Activated T-cell treated with anti-CD3 and anti-CD28 coated beads for 48 hours (primary cell): ENCODE results near the gene TBC1D2.

Experiments used
- DNase-seq: peaks from one replicate; pipeline ENCODE4 v3.0.0-alpha.2; 2020; ENCODE audit warnings: low read depth

The TBC1D2 gene

GRCh38 chr9:98218562-98219363, 36.7 kb downstream of the TBC1D2 start:
- DNase-seq: no peak

DNA sequence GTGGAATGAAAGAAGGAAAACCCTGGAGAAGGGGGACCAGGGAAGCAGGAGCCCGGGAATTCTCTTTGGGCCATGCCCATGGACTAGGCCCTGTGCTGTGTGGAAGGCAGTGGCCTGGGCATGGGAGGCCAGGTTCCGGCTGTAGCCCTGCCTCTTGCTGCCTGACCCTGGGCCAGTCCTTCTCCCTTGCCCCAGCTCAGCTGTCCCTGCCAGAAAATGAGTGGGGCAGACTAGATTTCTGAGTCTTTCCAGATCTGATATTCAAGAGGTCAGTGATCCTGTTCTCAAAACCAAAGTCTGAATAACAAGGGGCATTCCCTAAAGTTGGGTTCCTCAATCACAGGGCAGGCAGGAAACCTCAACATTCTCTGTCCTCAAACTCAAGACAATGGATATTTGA, 38.2 kb downstream of the TBC1D2 start:
- DNase-seq: no peak

DNA sequence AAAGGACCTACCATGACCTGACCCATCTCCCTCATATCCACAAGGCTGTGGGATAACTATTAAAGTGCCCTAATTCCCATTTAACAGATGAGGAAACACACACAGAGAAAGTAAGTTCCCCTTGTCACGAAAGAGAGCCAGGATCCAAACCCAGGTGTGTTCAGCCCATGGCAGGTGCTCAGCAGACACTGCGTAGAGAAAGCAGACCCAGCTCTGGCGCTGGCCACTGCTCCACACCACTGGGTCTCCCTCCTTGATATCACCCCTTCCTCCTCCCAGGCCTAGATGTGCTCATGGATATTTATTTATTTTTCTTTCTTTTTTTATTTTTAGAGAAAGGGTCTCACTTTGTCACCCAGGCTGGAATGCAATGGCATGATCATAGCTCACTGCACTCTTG, 39.1 kb downstream of the TBC1D2 start:
- DNase-seq: no peak

DNA sequence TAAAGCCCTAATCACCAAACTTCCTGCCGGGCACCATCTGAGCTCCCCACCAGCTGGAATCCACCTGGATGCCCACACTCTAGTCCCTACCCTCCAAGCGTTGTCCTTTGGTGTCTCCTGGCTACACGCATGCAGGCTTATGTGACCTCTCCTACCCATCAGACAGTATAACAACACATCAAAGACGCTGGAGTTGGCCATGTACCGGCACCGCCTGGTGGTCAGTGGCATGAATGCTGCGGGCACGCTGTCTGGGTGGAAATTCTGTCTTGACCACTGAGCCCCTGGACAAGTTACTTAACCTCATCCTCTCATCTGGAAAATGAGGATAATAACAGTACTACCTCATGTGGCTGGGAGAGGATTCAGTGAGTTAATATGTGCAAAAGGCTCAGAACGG, 39.6 kb downstream of the TBC1D2 start:
- DNase-seq: no peak

GRCh38 chr9:98215271-98215670, 40.2 kb downstream of the TBC1D2 start:
- DNase-seq: no peak

DNA sequence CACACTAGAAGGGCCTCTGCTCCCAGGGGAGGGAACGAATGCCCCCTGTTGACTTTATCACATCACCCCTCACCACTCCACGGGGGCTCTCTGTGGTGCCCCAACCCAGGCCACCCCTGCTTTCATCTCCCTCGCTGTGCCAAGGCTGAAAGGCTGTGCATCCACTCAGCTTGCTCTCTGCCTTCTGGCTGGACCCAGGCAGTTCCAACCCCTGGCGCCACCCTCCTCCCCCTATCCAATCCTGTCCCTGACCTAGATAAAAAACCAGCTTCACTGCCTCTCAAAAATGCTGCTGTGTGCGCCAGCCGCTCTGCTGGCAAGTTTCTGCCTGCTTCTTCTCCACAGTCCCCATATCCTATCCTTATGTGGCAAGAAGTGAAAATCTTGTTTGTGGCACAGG, 40.6 kb downstream of the TBC1D2 start:
- no peak for DNase-seq

- no peak for DNase-seq
These were observed 44.2 kb downstream of the TBC1D2 start for GRCh38 chr9:98211260-98211659.

- no peak for DNase-seq
These were observed 45.0 kb downstream of the TBC1D2 start for GRCh38 chr9:98210435-98210834.

- DNase-seq: no peak
These were observed 45.9 kb downstream of the TBC1D2 start for GRCh38 chr9:98209530-98209929.

- DNase-seq: no peak
These were observed 46.8 kb downstream of the TBC1D2 start for GRCh38 chr9:98208635-98209034.

GRCh38 chr9:98207606-98208005, 47.8 kb downstream of the TBC1D2 start:
- no peak for DNase-seq

GRCh38 chr9:98206754-98207153, 48.7 kb downstream of the TBC1D2 start:
- no peak for DNase-seq

- DNase-seq: no peak
These were observed 50.8 kb downstream of the TBC1D2 start for GRCh38 chr9:98204692-98205091.

DNA sequence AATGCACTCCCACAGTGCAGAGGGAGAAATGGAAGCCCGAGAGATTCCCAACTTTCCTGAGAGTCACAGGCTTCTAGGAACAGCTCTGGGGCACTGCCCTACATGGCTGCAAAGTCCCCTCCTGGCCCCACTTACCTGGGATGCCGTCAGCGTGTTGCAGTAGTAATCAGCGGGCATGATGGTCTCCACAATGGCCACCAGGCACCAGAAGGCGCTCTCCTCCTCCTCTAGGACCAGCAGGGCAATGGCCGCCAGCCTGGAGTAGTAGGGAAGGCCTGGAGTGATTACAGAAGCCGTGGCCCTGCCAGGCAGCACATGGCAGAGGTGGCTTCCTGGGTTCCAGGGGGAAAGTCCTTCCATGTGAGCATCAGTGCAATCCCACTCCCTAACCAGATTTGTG, 52.3 kb downstream of the TBC1D2 start:
- DNase-seq: no peak

GRCh38 chr9:98202252-98202651, 53.2 kb downstream of the TBC1D2 start:
- DNase-seq: no peak

DNA sequence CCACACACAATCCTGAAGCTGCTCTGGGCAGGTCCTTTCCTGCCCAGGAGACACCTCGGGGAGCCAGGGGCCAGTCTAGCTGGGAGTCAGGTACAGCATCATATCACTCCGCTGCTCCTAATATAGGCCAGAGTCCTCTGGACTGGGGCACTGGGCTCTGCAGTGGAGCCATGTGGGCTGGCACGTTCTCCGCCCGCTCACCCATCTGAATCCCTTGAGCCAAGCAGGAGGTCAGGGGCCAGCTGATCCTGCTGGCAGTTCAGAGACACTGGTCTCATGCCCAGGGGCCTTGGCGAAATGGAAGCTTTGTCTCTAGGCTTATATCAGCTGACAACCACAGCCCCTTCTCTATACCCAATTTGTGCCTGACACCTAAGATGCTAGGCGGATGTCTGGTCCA, 53.7 kb downstream of the TBC1D2 start:
- no peak for DNase-seq

GRCh38 chr9:98201102-98201501, 54.3 kb downstream of the TBC1D2 start:
- DNase-seq: no peak

DNA sequence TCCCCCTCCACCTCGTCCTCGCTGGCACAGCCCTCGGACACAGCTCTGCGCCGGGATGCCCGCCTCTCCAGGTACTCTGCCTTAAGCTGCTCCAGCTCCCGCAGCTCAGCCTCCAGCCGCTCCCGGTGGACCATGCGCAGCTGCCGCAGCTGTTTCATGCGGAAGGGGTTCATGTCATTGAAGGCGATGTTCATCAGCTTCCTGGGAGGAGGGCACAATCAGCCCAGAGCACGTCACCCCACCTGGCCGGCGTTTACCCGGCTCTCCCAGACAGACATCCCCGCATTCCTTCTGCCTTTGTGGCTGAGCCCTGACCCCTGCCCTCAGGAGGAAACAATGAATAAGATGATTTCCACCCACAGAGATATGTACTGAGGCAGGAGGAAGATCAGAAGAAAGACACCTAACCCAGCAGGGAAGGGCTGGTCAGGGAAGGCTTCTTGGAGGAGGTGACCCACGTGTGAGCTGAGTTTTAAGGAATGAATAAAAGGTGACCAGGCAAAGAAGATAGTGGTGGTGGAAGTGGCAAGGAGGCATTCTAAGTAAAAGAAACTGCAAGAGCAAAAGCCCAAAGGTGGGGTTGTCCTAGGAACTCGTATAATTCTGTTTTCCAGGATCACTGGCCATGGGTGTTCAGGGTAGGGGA, 55.9 kb downstream of the TBC1D2 start:
- DNase-seq: no peak

- no peak for DNase-seq
These were observed 59.8 kb downstream of the TBC1D2 start for GRCh38 chr9:98195671-98196070.

DNA sequence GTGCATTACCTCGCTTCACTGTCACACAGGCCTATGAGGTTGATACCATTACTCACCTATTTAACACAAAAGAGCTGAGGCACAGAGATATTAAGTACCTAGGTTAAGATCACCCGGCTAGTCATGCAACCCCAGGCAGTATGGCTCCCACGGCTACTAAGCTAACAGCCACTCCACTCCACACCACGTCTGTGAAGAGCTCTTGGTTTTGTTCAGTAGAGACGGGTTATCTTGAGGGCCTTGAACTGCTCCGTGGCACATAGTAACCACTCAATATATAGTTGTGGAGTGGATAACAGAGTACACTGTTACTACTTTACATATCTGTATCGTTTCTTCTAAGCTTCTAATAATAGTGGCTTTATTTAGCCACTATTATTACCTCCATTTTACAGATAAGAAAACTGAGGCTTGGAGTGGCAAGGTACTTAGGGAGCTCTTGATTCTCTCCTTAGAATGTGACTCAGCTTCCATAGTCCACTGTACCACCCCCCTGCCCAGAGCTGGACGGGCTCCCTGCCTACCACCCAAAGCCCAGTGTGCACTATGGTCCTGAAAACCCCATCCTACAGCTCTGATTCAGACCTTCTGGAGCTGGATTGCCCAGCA, 62.0 kb downstream of the TBC1D2 start:
- no peak for DNase-seq

DNA sequence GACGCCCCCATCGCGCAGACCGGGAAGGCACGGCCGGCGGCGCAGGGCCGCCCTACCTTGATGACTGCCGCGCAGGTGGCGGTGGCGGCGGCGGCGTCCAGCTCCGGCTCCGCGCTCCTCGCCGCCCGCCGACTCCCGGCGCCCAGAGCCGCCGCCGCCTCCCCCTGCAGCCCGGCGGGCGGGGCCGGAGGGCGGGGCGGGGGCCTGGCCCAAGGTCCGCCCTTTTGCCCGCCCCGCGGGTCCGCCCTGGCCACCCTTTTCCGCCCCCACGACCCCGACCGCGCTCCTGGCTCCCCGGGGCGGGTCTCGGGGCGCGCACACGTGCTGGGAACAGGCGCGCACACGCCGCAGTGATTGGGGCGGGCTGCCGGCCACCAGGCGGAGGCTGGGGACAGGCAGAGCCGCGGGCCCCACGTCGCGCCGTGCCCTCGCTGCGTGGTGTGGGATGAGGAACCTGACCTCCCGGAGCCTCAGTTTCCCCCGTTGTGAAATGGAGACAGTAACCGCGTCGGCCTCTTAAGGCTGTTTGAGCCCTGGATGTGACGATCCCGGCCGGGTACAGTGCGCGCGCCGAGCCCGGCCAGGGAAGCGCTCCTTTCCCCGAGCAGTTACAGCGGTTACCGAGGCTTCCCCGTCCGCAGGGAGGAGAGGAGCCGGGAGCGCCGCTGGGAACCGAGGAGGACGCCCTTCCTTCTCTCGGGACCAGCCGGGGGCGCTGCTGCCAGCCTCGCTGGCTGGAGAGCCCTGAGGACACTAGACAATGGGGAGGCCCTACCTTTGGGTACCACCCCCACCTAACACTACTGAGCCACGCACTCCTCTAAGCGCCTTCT, 62.7 kb downstream of the TBC1D2 start, which contains the start of gene CORO2A:
Gene CORO2A (minus strand): TSS at position 135 of the 833 bp plus-strand sequence. CDS start 34,977 bp downstream, outside the sequence.
- peak; percentile 74 for DNase-seq
